NT2/D1 (cell line): ENCODE measurements around the gene RAB3GAP1.

Source experiments
- SUZ12 ChIP-seq: IDR thresholded peaks from 2 replicates; pipeline ENCODE4 v1.6.1; 2011; ENCODE audit not compliant: insufficient read length, insufficient read depth; ENCODE audit errors: extremely low read depth
- YY1 ChIP-seq: IDR thresholded peaks from 2 replicates; pipeline ENCODE4 v1.6.1; 2011; ENCODE audit not compliant: insufficient read length, insufficient read depth

DNA sequence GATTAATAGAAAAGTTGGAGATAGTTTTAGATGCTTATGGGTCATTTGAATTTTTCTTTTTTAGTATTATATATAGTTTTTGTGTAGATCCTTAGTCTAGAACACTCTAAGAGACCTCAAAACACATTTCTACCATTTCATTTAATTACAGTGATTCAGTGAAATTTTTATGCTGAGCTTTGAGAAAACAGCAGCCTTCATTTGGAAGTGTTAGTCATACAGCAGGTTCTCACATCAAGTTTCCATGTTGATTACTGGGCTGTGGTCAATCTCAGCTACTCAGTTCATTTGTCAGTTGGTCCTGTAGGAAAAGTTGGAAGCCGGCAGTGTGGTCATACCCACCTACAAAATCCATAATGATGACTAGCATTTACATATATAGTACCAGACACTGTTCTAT lies 42.8 kb upstream of the RAB3GAP1 start:
- TF ChIP-seq YY1 (no peak), SUZ12 (no peak)
